ENCODE measurements around the gene PATL2. TPM values are rescaled to one million over a fixed set of nuclear protein-coding genes. Genes with fewer than 3 reads are reported as not detected.
"Not testable (repeated sequence)": the region's sequence is repeated elsewhere in the genome, so short reads cannot be mapped to it uniquely, and the experiment has no call there.

The PATL2 gene
- total RNA-seq, 1 donor from 2014 or later: 3.7 TPM

DNA sequence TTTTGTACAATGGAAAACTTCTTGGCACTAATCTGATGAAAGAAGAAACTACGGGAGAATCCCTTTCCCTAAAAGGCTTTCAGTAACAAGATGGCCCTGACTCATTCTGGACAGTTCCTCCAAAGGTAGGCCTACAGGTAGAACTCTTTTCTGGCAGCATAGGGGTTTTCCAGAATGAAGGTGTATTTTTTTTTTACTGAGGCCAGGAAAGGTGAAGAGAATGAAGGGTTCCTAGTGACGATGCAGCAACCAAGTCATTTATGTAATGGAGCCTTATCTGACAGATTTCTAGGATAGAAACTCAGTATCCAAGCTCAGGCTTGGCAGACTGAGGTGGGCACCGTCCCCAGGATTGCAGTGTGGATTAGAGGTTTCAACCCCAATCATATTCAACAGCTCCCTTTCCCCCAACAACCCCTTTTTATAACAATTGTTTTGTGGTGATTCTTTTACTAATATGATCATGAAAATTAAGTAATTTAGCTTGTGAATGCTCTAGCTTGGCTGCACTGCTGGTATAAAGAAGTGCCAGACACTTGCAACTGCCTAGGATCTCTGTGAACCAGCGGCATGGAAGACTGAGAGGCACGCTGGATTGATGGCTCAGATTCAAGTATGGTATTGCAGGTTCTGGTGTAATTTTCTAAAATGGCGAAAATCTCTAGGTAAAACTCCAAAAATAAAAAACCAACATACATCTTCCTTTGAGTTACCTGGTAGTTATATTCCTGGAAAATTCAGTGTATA lies 16.5 kb upstream of the PATL2 start:
- Histone ChIP-seq H3K36me3 (peaks cover 12% of the 10 kb centered on the region), H3K9me3 (replicated peaks) (no peaks in the 10 kb centered on the region), H3K27ac (replicated peaks) (peak overlapping the region; percentile 99), H3K4me3 (peak overlapping the region; percentile 79), H3K27me3 (ENCODE audit: low read depth) (no peaks in the 10 kb centered on the region), H3K4me1 (peaks cover 65% of the 10 kb centered on the region)
- no peak for TF ChIP-seq CTCF (IDR thresholded peaks at IDR 0.05; ENCODE audit: borderline replicate concordance)
- intact Hi-C loops (cut with micrococcal nuclease): loop anchor here (2.0 kb wide), 1 partner anchor 15 kb away; no protein-coding TSS in a partner anchor
- no peak for DNase-seq

GRCh38 chr15:44726568-44727484 lies 15.7 kb upstream of the PATL2 start:
- intact Hi-C loops (cut with micrococcal nuclease): loop anchor here (2.0 kb wide), 1 partner anchor 14 kb away; no protein-coding TSS in a partner anchor
- Histone ChIP-seq H3K27me3 (ENCODE audit: low read depth) (no peaks in the 10 kb centered on the region), H3K4me3 (peak overlapping the region; percentile 35), H3K36me3 (peaks cover 6% of the 10 kb centered on the region), H3K27ac (replicated peaks) (peak overlapping the region; percentile 99), H3K9me3 (replicated peaks) (no peaks in the 10 kb centered on the region), H3K4me1 (peaks cover 61% of the 10 kb centered on the region)
- no peak for TF ChIP-seq CTCF (IDR thresholded peaks at IDR 0.05; ENCODE audit: borderline replicate concordance)
- DNase-seq: no peak

- H3K9me3 ChIP-seq (replicated peaks): no peaks in the 10 kb centered on the region
- no peaks in the 10 kb centered on the region for H3K27me3 ChIP-seq (ENCODE audit: low read depth)
- H3K4me3 ChIP-seq: peak overlapping the region; percentile 35
- intact Hi-C loops (cut with micrococcal nuclease): loop anchor here (2.0 kb wide), 1 partner anchor 13 kb away; no protein-coding TSS in a partner anchor
- H3K4me1 ChIP-seq: peaks cover 54% of the 10 kb centered on the region
- H3K36me3 ChIP-seq: no peaks in the 10 kb centered on the region
- TF ChIP-seq CTCF (IDR thresholded peaks at IDR 0.05; ENCODE audit: borderline replicate concordance): no peak
- DNase-seq: no peak
- H3K27ac ChIP-seq (replicated peaks): peak overlapping the region; percentile 99
Measured at GRCh38 chr15:44726136-44726535, 15.0 kb upstream of the PATL2 start.

DNA sequence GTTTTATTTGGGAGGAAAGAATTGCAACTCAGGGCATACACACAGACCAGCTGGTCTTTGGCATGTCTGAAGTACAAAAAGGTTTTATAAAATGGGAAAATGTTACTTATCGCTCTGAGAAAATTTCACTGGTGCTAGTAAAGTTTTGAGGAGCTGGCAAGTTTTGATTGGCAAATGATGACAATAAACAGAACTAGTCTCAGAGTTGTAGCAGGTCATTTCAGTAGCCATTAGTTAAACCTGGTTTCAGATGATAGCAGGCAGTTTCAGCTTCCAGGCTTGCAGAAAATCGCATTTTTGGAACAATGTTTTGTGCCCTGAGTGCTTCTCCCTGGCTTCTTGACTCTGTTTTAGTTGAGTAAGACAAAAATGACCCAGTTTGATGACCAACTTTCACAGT lies 10.9 kb upstream of the PATL2 start:
- no peak for TF ChIP-seq CTCF (IDR thresholded peaks at IDR 0.05; ENCODE audit: borderline replicate concordance)
- Histone ChIP-seq H3K4me3 (no peak overlapping the region), H3K9me3 (replicated peaks) (no peaks in the 10 kb centered on the region), H3K4me1 (peaks cover 38% of the 10 kb centered on the region), H3K27me3 (ENCODE audit: low read depth) (no peaks in the 10 kb centered on the region), H3K27ac (replicated peaks) (no peak overlapping the region), H3K36me3 (peaks cover 22% of the 10 kb centered on the region)
- no peak for DNase-seq
- intact Hi-C loops (cut with micrococcal nuclease): no loop called here

- no peak for TF ChIP-seq CTCF (IDR thresholded peaks at IDR 0.05; ENCODE audit: borderline replicate concordance)
- no peak overlapping the region for H3K27ac ChIP-seq (replicated peaks)
- DNase-seq: no peak
- intact Hi-C loops (cut with micrococcal nuclease): no loop called here
- H3K36me3 ChIP-seq: peaks cover 36% of the 10 kb centered on the region
- no peak overlapping the region for H3K4me3 ChIP-seq
- H3K27me3 ChIP-seq (ENCODE audit: low read depth): no peaks in the 10 kb centered on the region
- peaks cover 39% of the 10 kb centered on the region for H3K4me1 ChIP-seq
- no peaks in the 10 kb centered on the region for H3K9me3 ChIP-seq (replicated peaks)
Measured at GRCh38 chr15:44720460-44721176, 9.5 kb upstream of the PATL2 start.

GRCh38 chr15:44720000-44720435 lies 8.9 kb upstream of the PATL2 start:
- H3K4me1 ChIP-seq: peaks cover 40% of the 10 kb centered on the region
- intact Hi-C loops (cut with micrococcal nuclease): not testable (repeated sequence)
- H3K27ac ChIP-seq (replicated peaks): peak overlapping the region; percentile 19

More at GRCh38 chr15:44720000-44720435, 8.9 kb upstream of the PATL2 start:
- not testable (repeated sequence) for H3K9me3 ChIP-seq (replicated peaks); H3K4me3 ChIP-seq; H3K27me3 ChIP-seq (ENCODE audit: low read depth); DNase-seq
- peaks cover 41% of the 10 kb centered on the region for H3K36me3 ChIP-seq
